HG02759 (cell line): ENCODE data around the gene IL22RA1.

Experiments used
- ATAC-seq: cut with Tn5 transposase; IDR thresholded peaks from one replicate; pipeline ENCODE4 v1.9.1; 2021; ENCODE audit warnings: mild to moderate bottlenecking, moderate library complexity; ENCODE audit not compliant: unreplicated experiment

Gene IL22RA1

GRCh38 chr1:24167008-24167407, 24.1 kb upstream of the IL22RA1 start:
- ATAC-seq = no peak

GRCh38 chr1:24165500-24165899, 22.6 kb upstream of the IL22RA1 start:
- no peak for ATAC-seq

- ATAC-seq = no peak
These were observed 21.1 kb upstream of the IL22RA1 start for GRCh38 chr1:24164004-24164403.

GRCh38 chr1:24162201-24162600, 19.3 kb upstream of the IL22RA1 start:
- ATAC-seq = no peak

- ATAC-seq = no peak
These were observed 18.3 kb upstream of the IL22RA1 start for GRCh38 chr1:24161270-24161669.

GRCh38 chr1:24159366-24159765, 16.4 kb upstream of the IL22RA1 start:
- no peak for ATAC-seq

GRCh38 chr1:24157918-24158481, 15.1 kb upstream of the IL22RA1 start:
- ATAC-seq = no peak

GRCh38 chr1:24156542-24157260, 13.8 kb upstream of the IL22RA1 start:
- ATAC-seq = no peak

- ATAC-seq = no peak
These were observed 12.3 kb upstream of the IL22RA1 start for GRCh38 chr1:24155011-24155782.

- no peak for ATAC-seq
These were observed 11.3 kb upstream of the IL22RA1 start for GRCh38 chr1:24154215-24154614.

- no peak for ATAC-seq
These were observed 9.9 kb upstream of the IL22RA1 start for GRCh38 chr1:24152631-24153494.

- no peak for ATAC-seq
These were observed 8.2 kb upstream of the IL22RA1 start for GRCh38 chr1:24151175-24151533.

- ATAC-seq = no peak
These were observed 7.6 kb upstream of the IL22RA1 start for GRCh38 chr1:24150234-24151174.

- no peak for ATAC-seq
These were observed 6.9 kb upstream of the IL22RA1 start for GRCh38 chr1:24149866-24150233.

GRCh38 chr1:24147816-24148215, 4.9 kb upstream of the IL22RA1 start:
- ATAC-seq = no peak

- ATAC-seq = no peak
These were observed 4.3 kb upstream of the IL22RA1 start for GRCh38 chr1:24147194-24147593.

- no peak for ATAC-seq
These were observed 1.5 kb downstream of the IL22RA1 start for GRCh38 chr1:24141311-24141997.

- no peak for ATAC-seq
These were observed 2.2 kb downstream of the IL22RA1 start for GRCh38 chr1:24140741-24141181.

- ATAC-seq = no peak
These were observed 3.0 kb downstream of the IL22RA1 start for GRCh38 chr1:24139841-24140425.
